NCI-H1694 treated with DMSO at 0.1 percent for 48 hours (cell line): Measurements from ENCODE around the gene KLHL30.
"Not testable (repeated sequence)": the region's sequence is repeated elsewhere in the genome, so short reads cannot be mapped to it uniquely, and the experiment has no call there.

Experiments
- DNase-seq: peaks from one replicate; lab custom pipeline; 2025; lab: John Stamatoyannopoulos, UW

Gene KLHL30

DNA sequence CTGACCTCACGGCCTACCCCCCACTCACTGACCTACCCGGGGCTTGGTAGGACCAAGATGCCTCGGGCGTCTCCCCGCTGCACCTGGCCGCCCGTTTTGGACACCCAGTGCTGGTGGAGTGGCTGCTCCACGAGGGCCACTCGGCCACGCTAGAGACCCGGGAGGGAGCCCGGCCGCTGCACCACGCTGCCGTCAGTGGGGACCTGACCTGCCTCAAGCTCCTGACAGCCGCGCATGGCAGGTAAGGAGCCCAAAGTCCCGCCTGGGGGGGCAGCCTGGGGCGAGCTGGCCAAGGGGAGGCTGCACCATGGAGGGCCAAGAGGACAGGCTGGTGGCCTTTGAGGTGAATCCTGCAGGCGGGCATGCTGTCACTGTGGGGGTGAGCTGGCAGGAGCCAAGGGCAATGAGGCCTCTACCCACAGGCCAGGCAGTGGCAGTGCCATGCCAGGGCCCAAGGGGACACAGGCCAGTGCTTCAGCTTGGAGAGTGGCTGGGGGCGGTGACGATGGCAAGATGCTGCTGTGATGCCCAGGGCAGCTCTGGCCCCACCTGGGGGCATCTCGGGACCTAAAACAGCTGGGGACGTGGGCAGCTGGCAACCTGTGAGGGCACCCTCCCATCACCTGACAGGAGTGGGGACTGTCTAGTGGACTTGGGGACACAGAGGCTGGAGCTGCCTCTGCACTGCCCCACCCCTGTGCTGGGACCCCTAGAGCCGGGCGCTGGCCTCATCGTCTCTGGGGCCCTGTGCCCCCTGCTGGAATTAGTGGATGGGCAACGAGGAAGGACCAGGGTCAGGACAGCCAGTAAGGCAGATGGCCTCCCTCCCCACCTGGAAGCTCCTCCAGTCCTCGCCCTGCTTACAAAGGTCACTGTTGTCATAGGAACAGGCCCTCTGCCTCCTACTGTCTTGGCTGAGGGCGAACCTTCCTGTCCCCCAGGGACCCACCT is 36.3 kb upstream of the KLHL30 start:
- no peak for DNase-seq

GRCh38 chr2:238102865-238103264 is 35.6 kb upstream of the KLHL30 start:
- DNase-seq, result no peak

GRCh38 chr2:238103465-238104225 is 34.8 kb upstream of the KLHL30 start:
- DNase-seq, result no peak

GRCh38 chr2:238104226-238104690 is 34.2 kb upstream of the KLHL30 start:
- DNase-seq, result no peak

DNA sequence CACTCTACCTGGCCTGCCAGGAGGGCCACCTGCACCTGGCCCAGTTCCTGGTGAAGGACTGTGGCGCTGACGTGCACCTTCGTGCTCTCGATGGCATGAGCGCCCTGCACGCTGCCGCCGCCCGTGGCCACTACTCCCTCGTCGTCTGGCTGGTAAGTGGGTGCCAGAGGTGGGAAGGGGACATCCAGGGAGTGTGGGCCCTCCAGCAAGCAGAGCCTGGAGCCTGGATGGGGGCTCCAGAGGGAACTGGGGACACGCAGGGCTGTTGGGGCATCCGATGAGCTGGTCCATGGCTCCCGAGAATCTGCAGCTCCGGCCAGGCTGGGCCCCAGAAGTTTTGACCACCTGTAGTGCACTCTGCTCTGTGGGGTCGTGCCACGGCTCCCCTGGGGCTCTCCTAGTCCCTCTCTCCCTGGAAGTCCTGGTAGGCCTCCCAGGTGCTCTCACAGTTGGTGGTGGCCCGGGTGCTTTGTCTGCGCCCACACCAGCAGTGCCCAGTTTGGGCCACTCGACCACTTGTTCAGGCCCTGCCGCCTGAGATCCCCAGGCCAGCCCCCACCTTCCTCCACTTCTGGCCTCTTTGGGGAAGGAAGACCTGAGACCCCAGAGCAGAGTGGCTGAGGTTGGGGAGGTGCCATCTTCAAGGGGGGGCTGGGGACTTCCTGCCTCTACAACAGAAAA is 33.6 kb upstream of the KLHL30 start:
- no peak for DNase-seq

- no peak for DNase-seq
Observed at GRCh38 chr2:238105506-238106338, 32.7 kb upstream of the KLHL30 start.

GRCh38 chr2:238106339-238106697 is 32.1 kb upstream of the KLHL30 start:
- no peak for DNase-seq

GRCh38 chr2:238106698-238107524 is 31.6 kb upstream of the KLHL30 start:
- DNase-seq, result no peak

DNA sequence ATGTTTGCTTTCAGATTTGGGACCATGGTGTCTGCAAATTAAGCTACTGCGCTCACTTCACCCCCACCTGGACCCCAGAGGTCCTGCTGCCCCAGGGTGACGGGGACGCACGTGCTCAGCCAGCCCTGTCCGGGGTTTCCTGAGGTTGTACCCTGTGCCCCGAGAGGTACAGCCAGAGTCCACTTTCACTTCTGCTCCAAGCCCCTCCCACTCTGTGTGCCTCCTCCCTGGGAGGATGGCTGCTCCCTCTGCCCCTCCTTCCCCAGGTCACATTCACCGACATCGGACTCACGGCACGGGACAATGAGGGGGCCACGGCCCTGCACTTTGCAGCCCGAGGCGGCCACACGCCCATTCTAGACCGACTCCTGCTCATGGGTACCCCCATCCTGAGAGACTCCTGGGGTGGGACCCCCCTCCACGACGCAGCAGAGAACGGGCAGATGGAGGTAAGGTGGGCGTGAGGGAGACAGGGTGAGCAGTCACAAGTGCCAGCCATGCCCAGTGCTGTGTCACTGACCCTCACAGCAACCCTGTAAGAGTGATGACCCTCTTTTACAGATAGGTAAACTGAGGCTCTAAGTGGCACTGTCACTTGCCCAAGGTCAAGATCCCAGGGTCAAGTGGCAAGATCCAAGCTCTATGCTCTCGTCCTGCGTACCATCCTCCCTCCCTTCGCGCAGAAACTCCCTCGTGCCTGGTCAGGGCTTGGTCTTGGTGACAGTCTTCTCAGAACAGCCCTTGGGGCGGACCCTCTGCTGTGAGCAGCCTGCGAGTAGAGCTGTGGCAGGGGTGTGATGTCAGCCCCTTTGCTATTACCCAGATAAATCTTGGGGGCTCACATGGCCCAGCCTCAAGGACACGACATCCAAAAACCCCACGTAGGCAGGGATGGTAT is 30.7 kb upstream of the KLHL30 start:
- DNase-seq, result no peak

DNA sequence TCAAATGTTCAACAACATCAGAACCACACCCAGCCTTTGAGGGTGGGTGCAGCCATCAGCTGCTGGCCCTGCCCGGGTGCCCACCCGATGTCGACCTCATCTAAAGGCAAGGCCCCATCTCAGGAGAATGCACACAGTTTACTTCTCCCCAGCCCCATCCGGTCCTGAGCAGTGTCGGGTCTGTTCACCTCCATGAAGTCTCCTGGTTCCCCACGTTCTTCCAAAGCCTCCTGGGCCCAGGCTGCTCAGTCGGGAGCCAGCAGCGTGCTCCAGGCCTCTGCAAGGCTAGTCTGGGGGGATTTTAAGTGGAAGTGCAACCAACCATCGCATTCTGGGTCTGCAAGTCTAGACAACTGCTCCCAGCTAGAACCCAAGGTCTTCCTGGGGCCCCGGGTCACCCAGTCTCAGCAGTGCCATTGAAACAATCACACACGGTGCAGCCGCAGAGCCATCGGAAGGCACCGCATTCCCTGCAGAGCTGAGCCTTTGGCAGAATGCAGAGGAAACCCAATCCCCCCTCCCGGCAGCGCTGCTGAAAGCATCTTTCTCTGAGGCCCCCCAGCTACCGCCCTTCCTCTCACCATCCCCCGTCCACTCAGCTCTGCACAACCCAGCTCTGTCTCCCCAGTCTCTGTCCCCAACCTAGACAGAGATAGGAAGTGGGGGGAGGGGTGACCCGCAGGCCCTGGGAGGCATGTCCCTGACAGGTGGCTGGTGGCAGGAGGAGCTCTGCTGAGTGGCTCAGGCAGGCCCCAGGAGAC is 29.9 kb upstream of the KLHL30 start:
- peak; percentile 46 for DNase-seq

- DNase-seq, result no peak
Observed at GRCh38 chr2:238113611-238114010, 24.9 kb upstream of the KLHL30 start.

DNA sequence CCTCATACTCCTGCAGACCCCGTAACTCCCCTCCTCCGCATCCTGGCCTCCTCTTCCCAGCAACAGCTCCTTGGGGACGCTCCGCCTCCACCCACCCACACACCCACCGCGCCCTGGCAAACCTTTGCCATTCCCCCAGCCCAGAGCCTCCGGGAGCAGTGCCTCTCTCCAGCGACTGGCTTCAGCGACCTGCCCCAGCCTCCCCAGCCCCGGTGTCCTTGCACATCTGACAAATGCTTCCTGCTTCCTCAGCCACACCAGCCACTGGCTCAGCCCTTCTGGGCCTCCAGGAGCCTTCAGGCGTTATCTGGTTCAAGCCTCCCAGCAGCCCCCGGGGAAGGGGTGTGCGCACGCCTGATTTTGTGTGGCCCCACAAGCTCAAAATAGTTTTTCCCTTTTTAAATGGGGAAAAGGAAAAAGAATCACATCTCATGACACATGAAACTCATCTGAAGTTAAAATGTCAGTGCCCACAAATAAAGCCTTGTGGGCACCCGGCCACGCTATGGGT is 24.1 kb upstream of the KLHL30 start:
- no peak for DNase-seq

DNA sequence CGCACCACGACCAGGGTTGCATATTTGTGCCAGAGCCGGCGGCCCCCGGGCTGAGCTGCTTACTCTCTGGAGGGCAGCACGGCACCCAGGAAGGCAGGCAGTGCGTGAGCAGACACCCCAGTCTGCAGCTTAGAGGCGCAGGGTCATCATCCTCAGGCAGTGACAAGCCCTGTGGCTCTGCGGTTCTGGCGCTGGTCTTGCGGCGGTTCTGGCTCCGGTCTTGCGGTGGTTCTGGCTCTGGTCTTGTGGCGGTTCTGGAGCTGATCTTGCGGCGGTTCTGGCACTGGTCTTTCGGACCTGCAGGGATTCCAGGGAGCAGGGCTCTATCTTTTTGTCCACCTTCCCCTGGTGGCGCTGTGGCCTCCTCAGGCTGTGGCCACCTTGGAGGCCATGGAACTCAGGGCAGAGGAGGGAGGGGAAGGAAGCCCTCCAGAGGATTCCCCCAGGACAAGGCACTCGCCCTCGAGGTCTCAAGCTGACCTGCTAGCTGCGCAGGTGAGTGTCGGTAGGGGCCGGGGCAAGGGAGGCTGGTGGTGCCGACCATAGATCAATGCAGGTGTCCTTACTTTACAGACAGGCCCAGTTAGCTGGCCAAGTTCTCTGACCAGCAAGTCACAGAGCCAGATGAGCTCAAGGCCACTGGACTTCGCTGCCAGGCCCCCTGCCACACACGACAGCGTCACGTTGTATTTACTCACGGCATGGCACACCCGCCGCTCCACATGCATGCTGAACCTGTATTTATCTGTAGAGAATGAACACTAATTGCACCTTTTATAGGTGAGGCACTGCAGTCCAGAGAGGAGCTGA is 23.4 kb upstream of the KLHL30 start:
- DNase-seq, result no peak

- DNase-seq, result not testable (repeated sequence)
Observed at GRCh38 chr2:238115709-238116108, 22.8 kb upstream of the KLHL30 start.

- DNase-seq, result no peak
Observed at GRCh38 chr2:238116298-238117198, 21.9 kb upstream of the KLHL30 start.
